Karpas-422 (cell line): ENCODE measurements around the gene SHISA8. TPM values are rescaled to one million over a fixed set of nuclear protein-coding genes. Genes with fewer than 3 reads are reported as not detected.

ENCODE experiments used
- DNase-seq: peaks from one replicate; pipeline ENCODE4 v3.0.0-alpha.2; 2015
- H2AFZ ChIP-seq: fragments of 200-600 bp; sonication (generic); 2 replicates; pipeline ENCODE4 v1.6.1; 2014; ENCODE audit warnings: antibody characterized with exemption, low read length, mixed read lengths
- H3K27ac ChIP-seq: fragments of 200-600 bp; sonication (generic); 2 replicates; pipeline ENCODE4 v1.5.1; 2014; ENCODE audit warnings: mild to moderate bottlenecking, low read length, moderate library complexity
- H3K27me3 ChIP-seq: fragments of 200-600 bp; sonication (generic); 2 replicates; pipeline ENCODE4 v1.6.1; 2014; ENCODE audit warnings: low read length, mixed read lengths
- H3K36me3 ChIP-seq: fragments of 200-600 bp; sonication (generic); 2 replicates; pipeline ENCODE4 v1.6.1; 2014; ENCODE audit warnings: low read length, mixed read lengths; ENCODE audit not compliant: insufficient read depth
- H3K4me1 ChIP-seq: fragments of 200-600 bp; sonication (generic); 2 replicates; pipeline ENCODE4 v1.6.1; 2014; ENCODE audit warnings: mild to moderate bottlenecking, low read length, mixed read lengths
- H3K4me2 ChIP-seq: fragments of 200-600 bp; sonication (generic); 2 replicates; pipeline ENCODE4 v1.6.1; 2014; ENCODE audit warnings: low read length, low read depth, mild to moderate bottlenecking; ENCODE audit not compliant: poor library complexity, severe bottlenecking
- H3K4me3 ChIP-seq: fragments of 200-600 bp; sonication (generic); 2 replicates; pipeline ENCODE4 v1.5.1; 2014; ENCODE audit warnings: mild to moderate bottlenecking, antibody characterized with exemption, low read length, mixed read lengths
- H3K79me2 ChIP-seq: fragments of 200-600 bp; sonication (generic); 2 replicates; pipeline ENCODE4 v1.6.1; 2014; ENCODE audit warnings: mild to moderate bottlenecking, low read length, mixed read lengths
- H3K9ac ChIP-seq: fragments of 200-600 bp; sonication (generic); 2 replicates; pipeline ENCODE4 v1.6.0; 2014; ENCODE audit warnings: low read length
- H3K9me2 ChIP-seq: fragments of 200-600 bp; sonication (generic), shearing (Covaris generic); replicated peaks from 2 replicates; pipeline ENCODE4 v1.6.0; 2014; ENCODE audit warnings: mild to moderate bottlenecking, low read length, moderate library complexity; ENCODE audit not compliant: insufficient read depth
- H3K9me3 ChIP-seq: fragments of 300-700, 200-600 bp; sonication (generic); 2 replicates; pipeline ENCODE4 v1.6.1; 2014; ENCODE audit warnings: low read length, mixed read lengths
- H4K20me1 ChIP-seq: fragments of 200-600 bp; sonication (generic); 2 replicates; pipeline ENCODE4 v1.6.1; 2014; ENCODE audit warnings: mild to moderate bottlenecking, antibody characterized with exemption, low read length, low read depth; ENCODE audit not compliant: insufficient read depth
- total RNA-seq: library from RNA; depleted of rRNA; stranded (reverse); fragments of >200 nt; shearing (Covaris generic); gene quantifications from 2 replicates; pipeline ENCODE4 v1.2.3, GENCODE V29; 2014; ENCODE audit warnings: low replicate concordance

Gene SHISA8
- total RNA-seq, 1 experiment from 2014 or later = 3.2 TPM

DNA sequence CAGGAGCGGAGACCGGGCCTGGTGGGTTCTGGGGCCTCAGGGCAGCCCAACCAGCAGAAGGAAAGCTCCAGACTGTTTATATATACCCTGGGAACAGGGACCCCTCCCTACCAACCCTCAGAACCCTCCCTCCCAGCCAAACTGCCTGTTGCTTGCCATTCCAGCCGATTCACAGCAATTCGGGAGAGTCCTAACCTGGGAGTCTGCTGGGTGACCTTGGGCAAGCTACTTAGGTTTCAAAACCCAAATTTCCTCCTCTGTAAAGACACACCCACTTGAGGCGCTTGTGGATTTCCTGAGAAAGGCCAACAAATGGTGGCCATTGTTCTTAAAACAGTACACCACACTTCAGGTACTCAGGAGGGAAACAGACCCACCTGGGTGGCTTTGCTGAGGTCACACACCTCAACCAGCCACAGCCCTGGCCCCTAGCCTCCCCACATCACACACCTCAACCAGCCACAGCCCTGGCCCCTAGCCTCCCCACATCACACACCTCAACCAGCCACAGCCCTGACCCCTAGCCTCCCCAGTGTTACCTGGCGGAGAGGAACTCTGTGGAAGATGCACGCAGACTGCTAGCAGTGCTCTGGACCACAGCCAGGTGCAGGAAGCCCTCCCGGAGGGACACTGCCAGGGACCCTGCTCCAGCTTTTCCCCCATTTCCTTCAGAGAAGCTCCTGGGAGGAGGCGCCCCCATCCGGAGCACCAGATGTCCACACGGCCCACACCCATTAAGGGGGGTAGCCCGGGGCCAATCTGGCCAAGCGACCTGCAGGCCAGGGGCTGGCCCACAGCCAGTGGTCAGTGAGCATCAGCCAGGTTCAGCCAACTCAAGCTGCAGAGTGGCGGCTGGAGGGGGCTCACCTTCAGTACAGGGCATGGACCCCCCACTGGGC, 6.2 kb downstream of the SHISA8 start:
- no peak overlapping the region for H3K4me2 ChIP-seq
- DNase-seq = no peak
- no peak overlapping the region for H3K4me3 ChIP-seq
- no peaks in the 10 kb centered on the region for H3K9me3 ChIP-seq
- no peak overlapping the region for H2AFZ ChIP-seq
- H3K27ac ChIP-seq = no peak overlapping the region
- 0 out of 2 replicates have a peak, but pooled peaks cover 2% of the 10 kb centered on the region for H3K36me3 ChIP-seq
- H3K27me3 ChIP-seq = no peaks in the 10 kb centered on the region; the same call in 1 of the 2 replicates
- peaks cover 8% of the 10 kb centered on the region; the same call in 1 of the 2 replicates for H3K4me1 ChIP-seq
- no peaks in the 10 kb centered on the region for H3K9me2 ChIP-seq
- H3K9ac ChIP-seq = no peak overlapping the region
- peaks cover 35% of the 10 kb centered on the region for H4K20me1 ChIP-seq
- no peaks in the 10 kb centered on the region for H3K79me2 ChIP-seq

DNA sequence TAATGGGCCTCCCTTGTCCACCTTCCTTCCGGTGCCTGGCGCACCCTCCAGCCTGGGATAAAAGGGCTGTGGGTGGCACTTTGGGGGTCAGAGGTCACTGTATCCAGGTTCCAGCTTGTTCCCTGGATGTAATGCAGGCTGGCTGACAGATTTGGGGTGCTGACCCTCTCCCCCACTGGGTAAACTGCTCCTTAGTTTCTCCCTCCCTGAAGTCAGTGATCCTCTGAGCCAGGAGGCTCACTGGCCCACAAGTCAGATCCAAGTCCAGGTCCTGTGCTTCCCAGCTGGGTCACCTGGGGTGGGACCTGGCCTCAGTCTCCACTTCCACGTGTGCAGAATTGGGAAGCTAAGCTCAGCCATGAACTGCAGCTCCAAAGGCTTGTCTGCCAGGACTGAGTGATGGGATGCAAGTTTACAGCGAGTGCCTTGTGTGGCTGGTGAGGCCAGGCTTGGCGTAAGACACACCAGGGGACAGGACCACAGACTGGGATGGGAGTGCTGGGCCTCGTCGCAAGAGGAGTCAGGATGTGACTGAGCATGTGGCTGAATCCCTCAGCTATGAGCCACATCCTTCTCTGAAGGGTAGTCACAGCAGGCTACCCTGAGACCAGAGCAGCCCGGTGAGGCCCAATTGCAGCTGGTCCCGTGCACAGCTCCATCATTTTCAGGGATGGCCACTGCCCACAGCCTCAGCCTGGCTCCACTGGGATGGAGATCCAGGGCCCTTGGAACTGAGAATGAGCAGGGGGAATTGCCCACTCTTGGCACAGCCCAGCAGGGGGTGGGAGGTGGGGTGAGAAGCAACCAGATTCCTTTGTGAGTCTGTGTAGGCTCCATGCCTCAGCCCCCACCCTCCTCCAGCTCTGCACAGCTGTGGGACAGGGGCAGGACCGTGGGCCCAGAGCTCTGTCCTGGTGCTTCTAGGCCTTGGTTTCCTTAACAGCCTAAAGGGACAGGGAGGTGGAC, 7.2 kb downstream of the SHISA8 start:
- Histone ChIP-seq H3K27ac (no peak overlapping the region), H3K9me3 (no peaks in the 10 kb centered on the region), H3K27me3 (no peaks in the 10 kb centered on the region), H3K4me3 (no peak overlapping the region), H2AFZ (no peak overlapping the region), H3K9ac (no peak overlapping the region), H3K9me2 (no peaks in the 10 kb centered on the region), H3K79me2 (no peaks in the 10 kb centered on the region), H3K36me3 (0 out of 2 replicates have a peak, but pooled peaks cover 2% of the 10 kb centered on the region), H3K4me2 (no peak overlapping the region), H4K20me1 (peaks cover 27% of the 10 kb centered on the region), H3K4me1 (no peaks in the 10 kb centered on the region)
- no peak for DNase-seq

DNA sequence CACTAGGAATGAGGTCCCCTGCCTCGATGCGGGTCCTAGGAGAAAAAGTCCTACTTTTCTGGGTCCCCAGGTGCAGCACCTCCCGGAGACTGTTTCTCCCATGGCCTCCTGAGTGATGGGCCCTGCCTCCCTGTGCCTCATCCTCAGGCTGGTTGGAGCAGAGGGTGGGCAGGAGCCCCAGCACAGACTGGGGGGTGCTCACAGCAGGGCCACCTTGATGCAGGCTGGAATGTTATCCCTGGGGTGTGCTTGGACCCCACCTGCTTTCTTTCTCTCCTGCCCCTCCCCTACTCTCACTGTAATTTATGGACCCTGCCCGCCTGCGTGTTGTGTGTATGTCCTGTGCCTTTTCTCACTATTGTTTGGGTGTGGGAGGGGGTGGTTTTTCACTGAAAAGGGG, 8.1 kb downstream of the SHISA8 start:
- Histone ChIP-seq H3K36me3 (0 out of 2 replicates have a peak, but pooled peaks cover 6% of the 10 kb centered on the region), H3K4me3 (no peak overlapping the region), H3K27me3 (no peaks in the 10 kb centered on the region), H4K20me1 (peaks cover 20% of the 10 kb centered on the region), H3K9me3 (no peaks in the 10 kb centered on the region), H3K27ac (no peak overlapping the region), H3K79me2 (no peaks in the 10 kb centered on the region), H3K9me2 (no peaks in the 10 kb centered on the region), H3K9ac (no peak overlapping the region), H3K4me1 (no peaks in the 10 kb centered on the region), H3K4me2 (no peak overlapping the region), H2AFZ (no peak overlapping the region)
- DNase-seq = no peak

GRCh38 chr22:41905411-41906202, 9.3 kb downstream of the SHISA8 start:
- 0 out of 2 replicates have a peak, but pooled peaks cover 8% of the 10 kb centered on the region for H3K36me3 ChIP-seq
- no peak for DNase-seq

GRCh38 chr22:41904450-41905410, 10.1 kb downstream of the SHISA8 start:
- no peaks in the 10 kb centered on the region for H3K4me1 ChIP-seq
- no peaks in the 10 kb centered on the region for H3K9me3 ChIP-seq
- H3K27ac ChIP-seq = no peak overlapping the region
- peaks cover 19% of the 10 kb centered on the region for H4K20me1 ChIP-seq
- H3K4me2 ChIP-seq = no peak overlapping the region
- no peak for DNase-seq
- no peaks in the 10 kb centered on the region for H3K79me2 ChIP-seq
- H3K36me3 ChIP-seq = peaks cover 17% of the 10 kb centered on the region; the same call in 1 of the 2 replicates
- no peak overlapping the region for H3K9ac ChIP-seq
- H3K27me3 ChIP-seq = no peaks in the 10 kb centered on the region
- no peaks in the 10 kb centered on the region for H3K9me2 ChIP-seq
- no peak overlapping the region for H3K4me3 ChIP-seq
- H2AFZ ChIP-seq = no peak overlapping the region

More at GRCh38 chr22:41905411-41906202, 9.3 kb downstream of the SHISA8 start:
- Histone ChIP-seq H3K4me2 (no peak overlapping the region), H3K79me2 (no peaks in the 10 kb centered on the region), H3K27ac (no peak overlapping the region), H2AFZ (no peak overlapping the region), H4K20me1 (peaks cover 19% of the 10 kb centered on the region), H3K27me3 (no peaks in the 10 kb centered on the region), H3K9me2 (no peaks in the 10 kb centered on the region), H3K4me3 (no peak overlapping the region), H3K4me1 (no peaks in the 10 kb centered on the region), H3K9ac (no peak overlapping the region), H3K9me3 (no peaks in the 10 kb centered on the region)

- no peaks in the 10 kb centered on the region for H3K4me1 ChIP-seq
- DNase-seq = no peak
- peaks cover 28% of the 10 kb centered on the region for H3K36me3 ChIP-seq
- H2AFZ ChIP-seq = no peak overlapping the region
- H3K27ac ChIP-seq = no peak overlapping the region
- no peak overlapping the region for H3K4me3 ChIP-seq
- no peaks in the 10 kb centered on the region for H3K9me3 ChIP-seq
- H3K79me2 ChIP-seq = no peaks in the 10 kb centered on the region
- H4K20me1 ChIP-seq = peaks cover 11% of the 10 kb centered on the region
- H3K27me3 ChIP-seq = no peaks in the 10 kb centered on the region
- no peak overlapping the region for H3K4me2 ChIP-seq
- no peak overlapping the region for H3K9ac ChIP-seq
- no peaks in the 10 kb centered on the region for H3K9me2 ChIP-seq
These were observed 11.9 kb downstream of the SHISA8 start for GRCh38 chr22:41902932-41903421.

- no peaks in the 10 kb centered on the region for H3K9me2 ChIP-seq
- H3K27ac ChIP-seq = no peak overlapping the region
- H2AFZ ChIP-seq = no peak overlapping the region
- no peak overlapping the region for H3K9ac ChIP-seq
- H3K27me3 ChIP-seq = no peaks in the 10 kb centered on the region
- no peaks in the 10 kb centered on the region for H3K4me1 ChIP-seq
- DNase-seq = no peak
- no peak overlapping the region for H3K4me3 ChIP-seq
- H3K79me2 ChIP-seq = no peaks in the 10 kb centered on the region
- H3K36me3 ChIP-seq = peaks cover 34% of the 10 kb centered on the region
- no peak overlapping the region for H3K4me2 ChIP-seq
- peaks cover 8% of the 10 kb centered on the region for H4K20me1 ChIP-seq
- H3K9me3 ChIP-seq = no peaks in the 10 kb centered on the region
These were observed 12.9 kb downstream of the SHISA8 start for GRCh38 chr22:41902016-41902415.
